Common myeloid progenitor, CD34-positive (primary cell): Measurements from ENCODE around the gene OR51B2. TPM values are rescaled to one million over a fixed set of nuclear protein-coding genes. Genes with fewer than 3 reads are reported as not detected.
"Not testable (repeated sequence)": the region's sequence is repeated elsewhere in the genome, so short reads cannot be mapped to it uniquely, and the experiment has no call there.

Experiments used
- CTCF ChIA-PET: fragments of 350-600 bp; sonication (Branson Sonifier 250); formaldehyde crosslinking; loops from one replicate; lab custom pipeline; 2021; ENCODE audit warnings: antibody characterized with exemption; lab: Charles Lee
- POLR2A ChIA-PET: fragments of 350-600 bp; sonication (Branson Sonifier 250); formaldehyde crosslinking; loops from one replicate; lab custom pipeline; 2021; ENCODE audit warnings: antibody characterized with exemption; lab: Charles Lee
- DNase-seq, 3 donors: peaks; one replicate each; pipeline versions ENCODE4 v3.0.0 to v3.0.0-alpha.2; 2013
- H3K27ac ChIP-seq, 2 experiments: 1 replicate in 1 of 2; 2 replicates in 1 of 2; pipeline ENCODE4 v1.7.0; 2013; ENCODE audit warnings: inconsistent platforms in 2 of 2, low read length in 2 of 2, mild to moderate bottlenecking in 2 of 2, low read depth in 1 of 2, moderate library complexity in 1 of 2; ENCODE audit not compliant: severe bottlenecking in 2 of 2, insufficient read depth in 1 of 2, poor library complexity in 1 of 2
- H3K27me3 ChIP-seq, 5 experiments: replicated peaks in 2 of 5; 1 replicate in 3 of 5; 2 replicates in 2 of 5; pipeline versions ENCODE4 v1.6.1 to v1.7.0; 2013; ENCODE audit warnings: low read length in 4 of 5, mild to moderate bottlenecking in 2 of 5, moderate library complexity in 2 of 5, inconsistent platforms in 1 of 5; ENCODE audit not compliant: insufficient read depth in 5 of 5, control insufficient read depth in 4 of 5
- H3K36me3 ChIP-seq, 4 experiments: 1 replicate in 2 of 4; 2 replicates in 2 of 4; pipeline versions ENCODE4 v1.6.1 to v1.7.0; 2013; ENCODE audit warnings: low read length in 3 of 4, control low read depth in 1 of 4, mild to moderate bottlenecking in 1 of 4; ENCODE audit not compliant: control insufficient read depth in 4 of 4, insufficient read depth in 4 of 4
- H3K4me1 ChIP-seq, 4 experiments: 1 replicate in 3 of 4; 2 replicates in 1 of 4; pipeline versions ENCODE4 v1.6.1 to v1.7.1; 2013; ENCODE audit warnings: low read length in 3 of 4, mild to moderate bottlenecking in 3 of 4, control low read depth in 1 of 4, inconsistent platforms in 1 of 4, moderate library complexity in 1 of 4; ENCODE audit not compliant: control insufficient read depth in 4 of 4, insufficient read depth in 4 of 4; ENCODE audit errors: control extremely low read depth in 1 of 4
- H3K4me3 ChIP-seq, 7 experiments: 1 replicate in 4 of 7; 2 replicates in 3 of 7; pipeline versions ENCODE4 v1.5.1 to v1.7.0; 2013; ENCODE audit warnings: mild to moderate bottlenecking in 7 of 7, low read length in 6 of 7, moderate library complexity in 6 of 7, inconsistent platforms in 2 of 7, low read depth in 2 of 7, control low read depth in 1 of 7; ENCODE audit not compliant: insufficient read depth in 4 of 7, control insufficient read depth in 1 of 7; ENCODE audit errors: extremely low read depth in 1 of 7
- H3K9me3 ChIP-seq, 5 experiments: 1 replicate in 4 of 5; 2 replicates in 1 of 5; pipeline versions ENCODE4 v1.6.1 to v1.7.1; 2013; ENCODE audit warnings: low read length in 4 of 5, mild to moderate bottlenecking in 2 of 5, inconsistent platforms in 1 of 5, low read depth in 1 of 5, moderate library complexity in 1 of 5; ENCODE audit not compliant: control insufficient read depth in 4 of 5, insufficient read depth in 2 of 5; ENCODE audit errors: control extremely low read depth in 1 of 5
- WGBS: methylation state at CpG from one replicate; pipeline ENCODE4 v1.1.5; 2013; ENCODE audit not compliant: insufficient coverage; 5-methylcytosine and 5-hydroxymethylcytosine counted together
- polyA plus RNA-seq: library from polyadenylated mRNA; unstranded; fragments of 120-200 nt; gene quantifications from one replicate; pipeline ENCODE4 v1.2.1, GENCODE V29; 2013

Gene OR51B2
- 0.05 TPM for polyA plus RNA-seq

GRCh38 chr11:5324197-5324596 is at the start of gene OR51B2:
TSS of gene OR51B2 (minus strand) at chr11:5324297. CDS start at chr11:5324297, 0 bp downstream.
- H3K4me1 ChIP-seq = no peaks in the 10 kb centered on the region
- CTCF ChIA-PET = no interaction called here
- no peak within 1 kb of the TSS for H3K27ac ChIP-seq
- no peak within 1 kb of the TSS for H3K4me3 ChIP-seq
- H3K27me3 ChIP-seq = no peaks in the 10 kb centered on the region
- H3K9me3 ChIP-seq = peaks cover 0 to 1% (median 0%) of the 10 kb centered on the region in 5 experiments
- 100% methylated on average over 1 of the region's 3 CpGs for WGBS
- H3K36me3 ChIP-seq = no peaks in the 10 kb centered on the region
- POLR2A ChIA-PET = no interaction called here
- no peak for DNase-seq

- CTCF ChIA-PET = interaction anchor here (1.5 to 2.3 kb wide), 2 partner anchors 168 to 245 kb away, joined by 5 to 8 read pairs; no protein-coding TSS in a partner anchor
- Histone ChIP-seq H3K36me3 (no peaks in the 10 kb centered on the region), H3K27ac (no peak overlapping the region), H3K27me3 (peaks cover 0 to 2% (median 0%) of the 10 kb centered on the region in 5 experiments), H3K4me3 (no peak overlapping the region), H3K9me3 (peaks cover 0 to 3% (median 0%) of the 10 kb centered on the region in 5 experiments), H3K4me1 (no peaks in the 10 kb centered on the region)
- POLR2A ChIA-PET = no interaction called here
- DNase-seq = peak; percentile 26 to 58 (median 50)
Observed at GRCh38 chr11:5369789-5370188, 45.7 kb upstream of the OR51B2 start.

- no peak overlapping the region for H3K27ac ChIP-seq
Observed at GRCh38 chr11:5368502-5369043, 44.5 kb upstream of the OR51B2 start.

GRCh38 chr11:5367448-5368074 is 43.5 kb upstream of the OR51B2 start:
- H3K4me1 ChIP-seq = no peaks in the 10 kb centered on the region
- WGBS = 100% methylated on average over 1 of the region's 2 CpGs
- no peak overlapping the region for H3K27ac ChIP-seq
- no peaks in the 10 kb centered on the region for H3K36me3 ChIP-seq
- POLR2A ChIA-PET = interaction anchor here (0.6 kb wide), 1 partner anchor 960 kb away, joined by 3 read pairs; no protein-coding TSS in a partner anchor
- no peaks in the 10 kb centered on the region for H3K9me3 ChIP-seq
- CTCF ChIA-PET = interaction anchor here (1.1 kb wide), 1 partner anchor 14 kb away, joined by 3 read pairs; no protein-coding TSS in a partner anchor
- peak in 1 of 3 donors; percentile 10 for DNase-seq
- H3K4me3 ChIP-seq = no peak overlapping the region
- H3K27me3 ChIP-seq = peaks cover 0 to 2% (median 0%) of the 10 kb centered on the region in 5 experiments

More at GRCh38 chr11:5368502-5369043, 44.5 kb upstream of the OR51B2 start:
- WGBS = no CpG with 5 or more reads among the region's 3 CpGs
- H3K36me3 ChIP-seq = no peaks in the 10 kb centered on the region
- CTCF ChIA-PET = no interaction called here
- no peaks in the 10 kb centered on the region for H3K4me1 ChIP-seq
- no peak for DNase-seq
- no peak overlapping the region for H3K4me3 ChIP-seq
- H3K9me3 ChIP-seq = peaks cover 0 to 3% (median 0%) of the 10 kb centered on the region in 5 experiments
- peaks cover 0 to 2% (median 0%) of the 10 kb centered on the region in 5 experiments for H3K27me3 ChIP-seq
- POLR2A ChIA-PET = no interaction called here

- ChIA-PET POLR2A (no interaction called here), CTCF (interaction anchor here (1.1 kb wide), 1 partner anchor 15 kb away, joined by 3 read pairs; no protein-coding TSS in a partner anchor)
- DNase-seq = no peak
- Histone ChIP-seq H3K9me3 (no peaks in the 10 kb centered on the region), H3K4me3 (no peak overlapping the region), H3K4me1 (no peaks in the 10 kb centered on the region), H3K27ac (no peak overlapping the region), H3K36me3 (no peaks in the 10 kb centered on the region), H3K27me3 (peaks cover 0 to 2% (median 0%) of the 10 kb centered on the region in 5 experiments)
- WGBS = no CpG with 5 or more reads among the region's 1 CpG
Observed at GRCh38 chr11:5366856-5367255, 42.8 kb upstream of the OR51B2 start.

- POLR2A ChIA-PET, DNase-seq, H3K9me3 ChIP-seq, H3K27ac ChIP-seq, H3K36me3 ChIP-seq, H3K4me1 ChIP-seq, H3K27me3 ChIP-seq, H3K4me3 ChIP-seq: not testable (repeated sequence)
- CTCF ChIA-PET = interaction anchor here (1.1 kb wide), 1 partner anchor 15 kb away, joined by 3 read pairs; no protein-coding TSS in a partner anchor
- WGBS = 98% methylated on average over 5 of the region's 6 CpGs
Observed at GRCh38 chr11:5366365-5366764, 42.3 kb upstream of the OR51B2 start.

GRCh38 chr11:5364214-5364613 is 40.1 kb upstream of the OR51B2 start:
- Histone ChIP-seq H3K27ac (no peak overlapping the region), H3K9me3 (no peaks in the 10 kb centered on the region), H3K36me3 (no peaks in the 10 kb centered on the region), H3K4me1 (no peaks in the 10 kb centered on the region), H3K4me3 (no peak overlapping the region), H3K27me3 (peaks cover 0 to 2% (median 0%) of the 10 kb centered on the region in 5 experiments)
- DNase-seq = no peak
- CTCF ChIA-PET = interaction anchor here (0.6 to 1.6 kb wide), 4 partner anchors 75 to 161 kb away, joined by 3 to 4 read pairs (median 3); no protein-coding TSS in a partner anchor
- POLR2A ChIA-PET = no interaction called here
- WGBS = 100% methylated on average over 1 of the region's 2 CpGs
